Thoracic aorta (tissue), 2 donors: ENCODE results near the gene SMARCC2. TPM values are rescaled to one million over a fixed set of nuclear protein-coding genes. Genes with fewer than 3 reads are reported as not detected.

Source experiments
- ATAC-seq: fragments of 150-250 bp; one replicate; pipeline ENCODE4 v1.8.0; 2017; ENCODE audit warnings: low read depth; ENCODE audit not compliant: insufficient number of reproducible peaks, low FRiP score
- DNase-seq: peaks from one replicate; pipeline ENCODE4 v3.0.0-alpha.2; 2020; ENCODE audit warnings: low spot score
- H3K27ac ChIP-seq, 2 donors: fragments of 200-600 bp; sonication (generic); 1 replicate in 1 of 2; 2 replicates in 1 of 2; pipeline ENCODE4 v1.5.1; 2016; ENCODE audit warnings: mild to moderate bottlenecking in 2 of 2, moderate library complexity in 2 of 2
- H3K27me3 ChIP-seq: fragments of 200-600 bp; sonication (generic); replicated peaks from 2 replicates; pipeline ENCODE4 v1.6.0; 2016; ENCODE audit warnings: mild to moderate bottlenecking; ENCODE audit not compliant: insufficient read depth
- H3K36me3 ChIP-seq: fragments of 200-600 bp; sonication (generic); one replicate; pipeline ENCODE4 v1.5.1; 2016
- H3K4me1 ChIP-seq, 2 donors: fragments of 200-600 bp; sonication (generic); 1 replicate in 1 of 2; 2 replicates in 1 of 2; pipeline versions ENCODE4 v1.5.1 to v1.6.0; 2016; ENCODE audit warnings: low read depth in 2 of 2, mild to moderate bottlenecking in 1 of 2; ENCODE audit not compliant: control insufficient read depth in 1 of 2
- H3K4me3 ChIP-seq: fragments of 200-600 bp; sonication (generic); 2 replicates; pipeline ENCODE4 v1.5.1; 2016; ENCODE audit warnings: mild to moderate bottlenecking
- H3K9me3 ChIP-seq: fragments of 200-600 bp; sonication (generic); 2 replicates; pipeline ENCODE4 v1.5.1; 2016
- CTCF ChIP-seq: fragments of 200-600 bp; sonication (generic); IDR thresholded peaks from one replicate; pipeline ENCODE4 v1.5.1; 2019; ENCODE audit warnings: antibody characterized with exemption
- total RNA-seq, 2 donors: library from RNA; depleted of rRNA; stranded (reverse); fragments of >200 nt; gene quantifications; one replicate each; pipeline versions ENCODE4 v1.1.0 to v1.2.3, GENCODE V29; 2016

Gene SMARCC2
- total RNA-seq, 2 donors from 2014 or later, result 68.6 to 109 TPM

- H3K27me3 ChIP-seq, result no peaks in the 10 kb centered on the region
- DNase-seq (no peak), ATAC-seq (no peak)
- H3K9me3 ChIP-seq, result no peaks in the 10 kb centered on the region
- no peak overlapping the region for H3K4me3 ChIP-seq
- no peak for TF ChIP-seq CTCF
- H3K36me3 ChIP-seq, result peaks cover 41% of the 10 kb centered on the region
- H3K4me1 ChIP-seq, result peaks cover 5 to 14% of the 10 kb centered on the region in 2 donors
- no peak overlapping the region for H3K27ac ChIP-seq
Measured at GRCh38 chr12:56114084-56114483, 75.2 kb downstream of the SMARCC2 start.

Other genes with a start within 250 kb of the SMARCC2 start
- gene PMEL, start 223.4 kb downstream of the SMARCC2 start, total RNA-seq, result under 1 TPM in 1 of 2 donors, not detected in 1; 0.99 TPM
- 10 to 100 TPM; 18.0 to 32.5 TPM for gene CDK2, start 222.7 kb downstream of the SMARCC2 start, total RNA-seq
- gene RAB5B, start 215.4 kb downstream of the SMARCC2 start, total RNA-seq, result 10 to 100 TPM; 70.3 to 89.2 TPM
- gene SUOX, start 192.2 kb downstream of the SMARCC2 start, total RNA-seq, result 10 to 100 TPM; 17.6 to 20.6 TPM
- 1 to 10 TPM; 4.5 to 7.6 TPM for gene IKZF4, start 168.4 kb downstream of the SMARCC2 start, total RNA-seq
- gene RPS26, start 147.6 kb downstream of the SMARCC2 start, total RNA-seq, result 1,000 to 10,000 TPM in 1 of 2 donors, 100 to 1,000 TPM in 1; 103 to 1,114 TPM
- gene ERBB3, start 109.3 kb downstream of the SMARCC2 start, total RNA-seq, result 1 to 10 TPM; 1.1 to 3.2 TPM
- 100 to 1,000 TPM in 1 of 2 donors, 10 to 100 TPM in 1; 53.2 to 111 TPM for gene PA2G4, start 84.9 kb downstream of the SMARCC2 start, total RNA-seq
- gene RPL41, start 72.8 kb downstream of the SMARCC2 start, total RNA-seq, result 1,000 to 10,000 TPM in 1 of 2 donors, 100 to 1,000 TPM in 1; 923 to 1,490 TPM
- 1 to 10 TPM; 4.1 to 7.1 TPM for gene ZC3H10, start 71.2 kb downstream of the SMARCC2 start, total RNA-seq
- 100 to 1,000 TPM; 113 to 128 TPM for gene ESYT1, start 61.2 kb downstream of the SMARCC2 start, total RNA-seq
- gene MYL6B, start 36.9 kb downstream of the SMARCC2 start, total RNA-seq, result 10 to 100 TPM; 17.1 to 19.1 TPM
- gene MYL6, start 31.1 kb downstream of the SMARCC2 start, total RNA-seq, result 1,000 to 10,000 TPM; 1,762 to 3,064 TPM
- 10 to 100 TPM; 66.6 to 76.5 TPM for gene RNF41, start 32.4 kb upstream of the SMARCC2 start, total RNA-seq
- 10 to 100 TPM in 1 of 2 donors, 1 to 10 TPM in 1; 8.7 to 17.2 TPM for gene NABP2, start 34.9 kb upstream of the SMARCC2 start, total RNA-seq
- gene SLC39A5, start 40.6 kb upstream of the SMARCC2 start, total RNA-seq, result not detected
- 10 to 100 TPM; 30.9 to 36.3 TPM for gene ANKRD52, start 68.9 kb upstream of the SMARCC2 start, total RNA-seq
- 10 to 100 TPM; 14.6 to 26.3 TPM for gene COQ10A, start 77.5 kb upstream of the SMARCC2 start, total RNA-seq
- gene CS, start 110.8 kb upstream of the SMARCC2 start, total RNA-seq, result 100 to 1,000 TPM; 120 to 143 TPM
- 10 to 100 TPM; 72.0 to 85.1 TPM for gene CNPY2, start 126.5 kb upstream of the SMARCC2 start, total RNA-seq
- 10 to 100 TPM; 39.8 to 42.7 TPM for gene PAN2, start 144.5 kb upstream of the SMARCC2 start, total RNA-seq
- not detected for gene IL23A, start 149.4 kb upstream of the SMARCC2 start, total RNA-seq
- 100 to 1,000 TPM; 161 to 192 TPM for gene STAT2, start 170.6 kb upstream of the SMARCC2 start, total RNA-seq
- not detected for gene APOF, start 173.4 kb upstream of the SMARCC2 start, total RNA-seq